Fibroblast of skin of back (primary cell): ENCODE results near the gene KCNS1.

Source experiments
- DNase-seq: peaks from one replicate; pipeline ENCODE4 v3.0.0-alpha.2; 2013

KCNS1 gene

DNA sequence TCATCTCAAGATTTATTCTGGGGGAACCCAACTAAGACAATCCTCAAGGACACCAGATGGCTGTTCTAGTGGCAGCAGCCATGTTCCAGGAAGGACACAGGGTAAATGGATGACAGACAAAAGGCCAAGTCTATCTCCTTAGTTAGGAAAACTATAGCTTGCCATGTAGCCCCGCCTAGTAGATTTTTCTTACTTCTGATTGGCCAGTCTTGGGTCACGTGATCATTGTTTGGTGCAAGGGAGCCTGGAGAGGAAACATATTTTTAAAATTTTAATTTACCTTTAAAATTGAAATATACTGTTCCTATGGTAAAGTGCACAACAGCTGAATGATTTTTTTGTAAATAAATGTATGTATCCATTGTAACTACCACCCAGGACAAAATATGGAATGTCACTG, 4.4 kb upstream of the KCNS1 start:
- DNase-seq, result no peak

DNA sequence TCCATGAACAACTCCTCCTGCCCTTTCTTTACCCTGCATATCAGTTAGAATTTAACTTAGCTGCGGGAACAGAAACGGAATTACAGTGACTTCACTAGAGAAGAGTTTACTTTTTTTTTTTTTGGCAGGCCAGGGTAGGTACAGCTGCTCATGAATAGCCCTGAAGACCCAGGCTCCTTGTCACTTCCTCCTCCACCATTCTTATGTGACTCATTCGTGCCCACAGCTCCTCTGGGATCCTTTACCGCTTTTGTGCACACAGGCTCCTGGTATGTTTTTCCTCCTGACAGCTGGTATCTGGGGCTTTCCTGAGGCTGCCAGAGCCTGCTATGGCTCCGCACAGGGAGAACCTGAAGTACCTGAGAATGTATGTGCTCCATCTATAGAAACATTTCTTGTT, 3.9 kb upstream of the KCNS1 start:
- peak; percentile 94 for DNase-seq

DNA sequence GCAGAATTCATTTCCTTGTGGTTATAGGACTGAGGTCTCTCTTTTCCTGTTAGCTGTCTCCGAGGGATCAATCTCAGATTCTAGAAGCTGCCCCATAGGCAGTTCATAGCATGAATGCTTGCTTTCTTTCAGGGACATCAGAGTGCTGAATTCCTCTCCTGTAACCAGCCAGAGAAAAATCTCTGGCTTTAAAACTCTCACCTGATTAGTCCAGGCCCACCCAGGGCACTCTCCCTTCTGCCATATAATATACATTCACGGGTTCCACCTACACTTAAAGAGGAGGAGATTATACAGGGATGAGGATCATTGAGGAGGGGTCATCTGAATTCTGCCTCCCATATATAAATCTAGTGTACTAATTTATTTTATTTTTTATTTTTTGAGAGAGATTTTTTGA, 2.1 kb upstream of the KCNS1 start:
- no peak for DNase-seq

DNA sequence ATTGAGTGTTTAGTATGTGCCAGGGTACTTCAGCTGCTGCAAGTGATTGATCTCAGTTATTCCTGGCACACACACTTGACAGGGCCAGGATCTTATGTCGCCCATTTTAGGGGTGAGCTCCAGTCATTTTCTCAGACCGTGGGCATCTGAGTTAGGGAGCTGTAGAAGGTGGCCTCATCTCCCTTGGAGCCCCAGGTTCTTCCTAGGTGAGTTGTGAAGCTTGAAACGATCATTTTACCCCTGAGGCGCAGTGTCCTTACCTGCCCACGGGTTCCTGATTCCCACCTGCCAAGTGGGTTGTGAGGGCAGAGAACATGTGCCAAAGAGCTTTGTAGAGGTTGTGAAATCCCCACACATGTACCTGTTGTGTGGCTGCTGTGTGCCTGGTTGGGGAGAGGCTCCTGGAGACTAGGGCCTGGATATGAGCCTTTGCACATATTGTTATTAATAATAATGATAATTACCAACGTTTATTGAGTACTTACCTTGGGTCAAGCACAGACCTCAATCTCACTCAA, 465 bp upstream of the KCNS1 start:
- DNase-seq, result no peak

DNA sequence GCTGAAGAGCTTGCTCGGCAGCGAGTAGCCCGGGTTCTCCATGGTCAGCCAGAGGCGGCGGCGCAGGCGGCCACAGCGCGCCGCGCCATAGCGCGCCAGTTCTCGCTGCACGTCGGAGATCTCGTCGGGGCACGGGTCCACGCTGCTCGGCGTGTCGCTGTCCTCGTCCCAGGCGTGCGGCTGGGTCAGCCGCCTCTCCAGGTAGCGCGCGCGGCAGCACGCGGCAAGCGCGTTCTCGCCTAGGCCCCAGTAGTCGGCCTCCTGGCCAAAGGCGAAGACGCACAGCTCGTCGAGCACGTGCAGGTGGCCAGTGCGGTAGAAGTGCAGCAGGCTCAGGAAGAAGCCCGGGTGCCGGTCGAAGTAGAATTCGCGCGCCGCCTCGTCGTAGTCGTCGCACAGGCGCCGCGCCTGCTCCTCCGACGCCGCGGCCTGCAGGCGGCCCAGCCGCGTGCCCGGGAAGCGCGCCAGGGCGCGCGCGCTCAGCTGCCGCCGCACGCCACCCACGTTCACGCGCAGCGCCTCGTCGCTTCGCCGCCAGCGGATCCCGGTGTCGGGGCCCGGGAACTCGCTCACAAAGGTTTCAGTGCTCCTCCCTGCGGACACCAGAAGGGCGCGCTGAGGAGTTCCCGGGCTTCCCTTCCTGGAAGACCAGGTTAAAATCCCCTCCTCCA, 2.7 kb downstream of the KCNS1 start:
- DNase-seq, result peak; percentile 44

DNA sequence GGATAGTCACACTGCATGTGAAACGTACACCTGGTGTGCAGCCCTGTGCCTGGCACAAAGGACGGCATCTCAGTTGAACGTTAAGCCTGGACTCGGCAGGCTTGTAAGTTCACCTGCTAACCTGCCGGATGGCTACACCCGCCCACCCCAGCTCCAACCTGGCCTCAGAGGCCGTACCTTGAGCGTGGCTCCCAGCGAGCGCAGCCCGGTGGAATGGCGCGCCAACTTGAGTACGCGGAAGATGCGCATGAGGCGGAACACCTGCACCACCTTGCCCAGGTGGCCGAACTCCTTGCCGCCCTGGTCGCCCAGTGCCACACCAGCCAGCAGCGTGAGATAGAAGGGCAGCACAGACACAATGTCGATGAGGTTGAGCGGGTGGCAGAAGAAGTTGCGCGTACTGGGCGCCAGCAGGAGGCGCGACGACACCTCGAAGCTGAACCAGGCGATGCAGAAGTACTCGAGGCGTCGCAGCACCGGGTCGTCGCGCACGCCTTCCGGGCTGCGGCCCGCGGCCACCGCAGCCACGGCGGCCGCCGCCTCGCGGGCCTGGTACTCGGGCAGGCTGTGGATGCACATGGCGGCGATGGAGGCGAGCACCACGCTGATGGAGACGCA, 3.3 kb downstream of the KCNS1 start:
- DNase-seq, result peak; percentile 47

DNA sequence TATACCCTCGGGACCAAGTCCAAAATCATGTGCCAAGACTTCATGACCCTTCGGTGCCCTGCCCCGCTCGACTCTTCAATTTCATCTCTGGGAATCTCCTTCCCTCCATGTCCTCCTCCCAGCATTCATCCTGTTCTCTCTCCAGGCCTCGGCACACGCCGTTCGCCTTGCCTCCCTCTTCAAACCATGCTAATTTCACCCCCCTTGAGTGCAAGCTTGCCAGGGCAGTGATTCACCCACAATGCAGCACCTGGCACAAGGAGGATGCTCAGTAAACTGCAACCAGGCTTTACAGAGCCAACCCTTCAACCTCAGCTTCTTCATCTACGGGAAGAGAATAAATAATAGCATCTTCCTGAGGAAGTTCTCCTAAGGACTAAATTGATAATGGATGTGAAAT, 4.1 kb downstream of the KCNS1 start:
- DNase-seq, result no peak

DNA sequence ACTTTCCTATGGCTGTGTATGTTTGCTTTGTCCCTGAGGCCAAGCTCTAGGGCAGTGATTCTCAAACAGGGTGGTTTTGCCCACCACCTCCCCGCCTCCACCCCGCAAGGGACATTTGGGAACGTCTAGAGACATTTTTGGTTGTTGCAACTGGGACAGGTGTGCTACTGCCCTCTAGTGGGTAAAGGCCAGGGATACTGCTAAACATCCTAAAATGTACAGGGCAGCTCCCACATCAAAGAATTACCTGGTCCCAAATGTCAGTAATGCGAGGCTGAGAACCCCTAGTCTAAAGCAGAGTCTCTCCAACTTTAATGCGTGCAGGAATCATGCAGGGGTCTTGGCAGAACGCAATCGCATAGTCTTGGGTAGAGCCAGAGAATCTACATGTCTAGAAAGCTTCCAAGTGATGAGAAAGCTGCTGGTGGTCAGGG, 5.1 kb downstream of the KCNS1 start:
- DNase-seq, result peak; percentile 68

DNA sequence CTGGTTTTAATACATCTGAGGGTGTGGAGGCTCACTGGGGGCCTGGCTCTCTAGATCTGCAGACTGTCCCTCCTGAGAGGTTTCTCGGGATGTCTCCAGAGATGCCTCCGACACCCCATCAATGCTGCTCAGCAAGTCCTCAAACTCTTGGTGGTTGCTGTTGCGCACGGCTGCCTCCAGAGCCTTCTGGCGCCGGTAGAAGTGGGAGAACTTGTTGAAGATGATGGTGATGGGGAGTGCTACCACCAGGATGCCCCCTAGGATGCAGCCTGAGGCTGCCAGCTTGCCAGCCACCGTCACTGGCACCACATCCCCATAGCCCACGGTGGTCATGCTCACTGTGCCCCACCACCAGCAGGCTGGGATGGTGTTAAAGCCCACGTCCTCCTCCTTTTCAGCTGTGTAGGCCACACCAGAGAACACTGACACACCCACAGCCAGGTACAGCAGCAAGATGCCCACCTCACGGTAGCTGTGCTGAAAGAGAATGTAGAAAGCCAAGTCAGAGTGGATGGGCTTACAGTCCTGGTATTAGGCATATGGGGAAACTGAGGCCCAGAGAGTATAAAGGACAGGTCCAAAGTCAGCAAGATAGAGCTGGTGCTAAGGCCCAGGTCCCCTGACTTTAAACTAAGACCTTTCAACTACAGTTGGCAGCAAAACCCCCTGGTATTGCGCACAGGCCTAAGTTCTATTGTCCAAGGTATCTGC, 5.9 kb downstream of the KCNS1 start:
- no peak for DNase-seq

DNA sequence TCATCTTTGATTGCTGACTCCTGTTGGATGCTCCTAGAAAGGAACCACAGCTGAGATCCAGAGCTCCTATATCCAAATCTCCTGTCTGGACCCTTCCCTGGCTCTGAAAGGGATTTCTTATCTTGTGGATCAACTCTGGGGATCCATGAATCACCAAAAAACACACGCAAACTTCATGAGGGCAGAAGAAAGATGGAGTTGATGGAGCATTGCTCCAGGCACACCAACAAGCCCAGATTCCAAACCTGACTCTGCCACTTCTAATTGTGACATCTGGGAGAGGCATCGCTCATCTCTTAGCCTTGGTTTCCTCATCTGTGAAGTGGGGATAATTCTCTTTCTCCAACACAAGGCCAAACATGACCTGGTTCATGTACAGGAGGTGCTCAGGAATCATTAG, 6.7 kb downstream of the KCNS1 start:
- no peak for DNase-seq

DNA sequence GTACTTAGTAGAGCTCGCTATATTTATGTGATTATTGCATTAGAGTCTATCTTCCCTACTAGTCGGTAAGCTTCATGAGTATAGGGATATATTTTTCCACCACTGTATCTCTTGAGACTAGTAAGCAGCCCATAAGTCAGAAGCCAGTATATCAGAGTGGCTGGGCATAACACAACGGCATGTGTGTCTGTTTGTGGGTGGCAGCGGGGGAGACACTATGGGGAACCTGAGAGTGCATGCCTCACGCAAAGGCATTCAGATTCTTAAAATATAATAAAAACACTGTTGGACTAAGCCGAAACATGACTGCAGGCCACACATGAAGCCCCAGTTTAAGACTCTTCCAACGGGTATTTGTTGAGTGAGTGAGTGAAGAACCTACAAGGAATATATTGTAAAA, 8.0 kb downstream of the KCNS1 start:
- DNase-seq, result peak; percentile 44

DNA sequence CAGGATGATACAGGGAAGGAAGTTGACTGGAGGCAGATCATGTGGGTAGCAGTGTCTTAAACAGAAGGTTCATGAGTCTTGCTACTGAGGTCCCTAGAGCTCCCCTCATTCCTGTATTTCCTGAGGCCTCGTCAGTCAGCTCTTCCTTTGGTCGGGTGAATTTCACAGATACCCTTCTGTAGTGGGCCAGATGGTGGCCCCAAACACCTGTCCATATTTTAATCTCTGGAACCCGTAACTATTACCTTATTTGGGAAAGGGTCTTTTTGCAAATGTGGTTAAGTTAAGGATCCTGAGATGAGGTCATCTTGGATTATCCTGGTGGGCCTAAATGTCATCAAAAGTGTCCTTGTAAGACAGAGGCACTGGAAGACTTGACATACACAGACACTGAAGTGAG, 9.6 kb downstream of the KCNS1 start:
- no peak for DNase-seq

DNA sequence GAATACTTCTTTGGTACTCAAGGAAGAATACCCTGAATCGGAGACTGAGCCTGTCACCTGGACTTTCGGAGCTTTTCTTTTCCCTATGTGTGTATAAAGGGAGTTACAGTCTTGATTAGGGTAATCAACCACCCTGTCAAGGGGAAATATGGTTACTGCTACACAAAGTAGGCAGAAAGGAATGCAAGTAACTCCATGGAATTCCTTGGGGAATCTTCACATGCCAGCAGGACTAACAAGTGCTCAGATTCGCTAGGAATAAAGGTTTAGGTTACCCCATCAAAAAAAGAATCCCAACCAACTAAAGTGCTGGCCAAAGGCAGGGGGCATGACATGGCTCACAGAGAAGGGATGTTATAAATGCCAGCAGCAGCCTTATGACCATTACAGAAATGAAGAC, 10.4 kb downstream of the KCNS1 start:
- DNase-seq, result peak; percentile 83

DNA sequence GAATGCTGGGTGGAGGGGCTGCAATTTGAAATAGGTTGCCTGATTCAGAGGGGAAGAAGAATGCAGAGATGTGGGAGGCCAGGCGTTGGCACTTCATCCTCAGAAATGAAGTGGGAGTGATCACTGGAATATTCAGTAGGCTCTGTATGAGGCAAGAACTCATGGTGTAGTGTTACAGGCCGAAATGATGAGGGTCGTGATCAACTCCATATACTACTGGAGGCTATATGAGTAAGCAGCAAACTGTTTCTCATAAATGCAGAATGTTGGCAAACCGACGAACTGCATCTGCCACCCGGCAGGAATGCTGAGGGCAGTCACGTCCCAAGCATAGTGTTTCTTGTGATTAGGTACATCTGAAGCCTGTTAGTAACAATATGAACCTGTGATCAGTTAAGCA, 12.7 kb downstream of the KCNS1 start:
- peak; percentile 96 for DNase-seq

DNA sequence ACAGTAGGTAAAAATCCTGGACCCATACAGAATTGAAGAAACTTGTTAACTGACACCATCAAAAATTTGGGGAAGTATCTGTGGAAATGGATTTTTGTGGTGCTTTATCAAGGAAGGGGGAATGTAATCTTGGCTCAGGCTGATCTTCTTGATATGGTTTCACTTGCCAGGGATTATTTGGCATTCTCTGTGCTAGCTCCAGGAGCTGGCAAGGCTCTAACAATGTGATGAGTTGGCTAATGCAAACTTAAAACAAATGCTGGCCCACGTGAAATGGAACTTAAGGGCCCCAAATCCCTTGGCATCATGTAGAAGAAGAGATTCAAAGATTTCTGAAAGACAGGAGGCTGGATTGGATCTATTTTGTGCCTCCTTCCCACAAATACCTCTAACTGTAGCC, 13.1 kb downstream of the KCNS1 start:
- DNase-seq, result no peak

DNA sequence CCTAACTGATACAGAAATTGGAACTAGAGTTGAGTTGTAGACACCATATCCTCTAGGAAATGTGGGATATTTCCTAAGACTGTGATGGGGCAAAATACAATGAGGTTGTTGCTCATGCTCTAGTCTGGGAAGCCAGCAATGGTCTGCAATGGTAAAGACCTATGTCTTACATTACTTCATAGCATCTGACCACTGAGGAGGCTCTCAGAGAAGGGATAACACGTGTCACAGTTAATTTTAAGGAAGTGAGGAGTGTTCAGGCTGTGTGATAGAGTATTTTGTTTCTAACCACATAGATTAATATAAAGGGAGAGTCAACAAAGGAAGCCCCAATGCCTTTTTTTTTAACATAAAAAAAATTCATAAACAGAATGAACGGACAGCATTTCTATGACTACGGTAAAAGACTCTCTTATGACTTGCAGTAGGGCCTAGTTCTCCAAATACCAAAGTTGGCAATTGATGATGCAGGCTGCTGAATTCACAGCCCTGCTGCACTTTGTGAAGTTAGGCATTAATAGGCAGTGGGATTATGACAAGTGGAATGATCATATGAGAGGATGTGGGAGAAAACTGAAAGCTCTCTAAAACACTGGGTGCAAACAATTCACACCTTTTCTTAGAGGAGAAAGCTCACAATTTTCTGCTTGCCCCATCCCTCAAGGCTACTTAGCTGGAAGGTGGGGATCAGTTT, 13.7 kb downstream of the KCNS1 start:
- no peak for DNase-seq

DNA sequence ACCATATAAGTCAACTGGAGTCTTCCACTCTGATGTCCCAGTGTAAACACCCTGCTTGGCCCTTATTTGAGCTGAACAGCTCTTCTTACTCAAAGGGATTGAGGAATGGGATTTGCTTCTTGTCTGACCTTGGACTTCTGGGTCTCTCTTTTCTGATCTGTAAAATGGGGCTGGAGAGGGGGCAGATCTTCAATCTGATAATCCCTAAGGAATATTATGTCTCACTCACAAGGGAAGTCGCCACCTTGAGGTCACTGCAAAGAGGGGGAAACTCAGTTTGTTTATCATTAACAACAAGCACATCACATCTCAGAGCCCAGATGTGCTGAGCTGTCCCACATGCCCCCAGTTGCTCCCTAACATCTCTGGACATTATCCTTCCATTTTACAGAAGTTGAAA, 15.1 kb downstream of the KCNS1 start:
- DNase-seq, result no peak

DNA sequence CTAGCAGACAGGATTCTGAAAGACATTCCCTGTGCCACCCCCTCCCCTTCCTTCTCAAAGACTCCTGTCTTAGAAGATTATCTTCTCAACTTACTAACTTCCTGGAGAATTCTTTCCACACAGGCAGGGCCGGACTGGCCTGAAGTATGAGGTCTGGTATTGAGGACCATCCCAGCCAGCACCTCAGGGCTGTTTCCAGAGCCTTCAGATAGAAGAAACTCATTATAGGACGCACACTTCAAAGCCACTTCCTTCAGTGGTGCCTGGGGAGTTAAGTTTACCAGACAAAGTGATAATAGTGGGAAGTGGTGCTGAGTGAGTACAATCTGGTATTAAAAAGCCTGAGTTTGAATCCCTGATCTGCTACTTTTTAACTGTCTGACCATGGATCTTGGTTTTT, 15.6 kb downstream of the KCNS1 start:
- DNase-seq, result no peak

DNA sequence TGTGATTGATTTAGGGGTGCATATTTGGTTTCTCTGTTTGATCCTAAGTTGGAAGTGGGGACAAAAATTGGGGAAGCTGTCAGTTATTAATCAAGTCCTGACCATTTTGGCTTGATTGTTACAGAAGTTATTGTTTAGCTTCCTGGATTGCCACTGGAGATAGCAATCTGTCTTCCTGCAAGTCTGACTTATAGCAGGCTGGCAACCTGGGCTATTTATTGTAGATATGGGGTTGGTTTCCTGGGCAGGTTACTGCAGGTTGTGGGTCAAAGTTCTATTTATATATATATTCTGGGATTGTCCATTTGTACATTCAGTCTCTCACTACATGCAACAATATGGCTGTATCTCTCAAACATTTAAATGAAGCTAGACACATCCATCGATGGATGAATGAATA, 17.8 kb downstream of the KCNS1 start:
- DNase-seq, result no peak

DNA sequence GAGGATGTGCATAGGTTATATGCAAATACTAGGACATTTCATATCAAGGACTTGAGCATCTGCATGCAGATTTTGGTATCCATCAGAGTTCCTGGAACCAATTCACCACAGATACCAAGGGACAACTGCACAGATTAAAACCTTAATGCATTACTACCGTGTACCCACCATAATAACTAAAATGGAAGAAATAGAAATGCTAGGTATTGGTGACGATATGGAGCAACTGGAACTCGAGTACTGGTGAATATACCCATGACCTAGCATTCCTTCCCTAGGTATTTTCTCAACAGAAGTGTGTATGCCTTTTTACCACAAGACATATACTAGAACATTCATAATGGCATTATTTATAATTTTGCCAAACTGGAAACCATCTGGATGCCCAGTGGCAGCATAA, 18.5 kb downstream of the KCNS1 start:
- no peak for DNase-seq

DNA sequence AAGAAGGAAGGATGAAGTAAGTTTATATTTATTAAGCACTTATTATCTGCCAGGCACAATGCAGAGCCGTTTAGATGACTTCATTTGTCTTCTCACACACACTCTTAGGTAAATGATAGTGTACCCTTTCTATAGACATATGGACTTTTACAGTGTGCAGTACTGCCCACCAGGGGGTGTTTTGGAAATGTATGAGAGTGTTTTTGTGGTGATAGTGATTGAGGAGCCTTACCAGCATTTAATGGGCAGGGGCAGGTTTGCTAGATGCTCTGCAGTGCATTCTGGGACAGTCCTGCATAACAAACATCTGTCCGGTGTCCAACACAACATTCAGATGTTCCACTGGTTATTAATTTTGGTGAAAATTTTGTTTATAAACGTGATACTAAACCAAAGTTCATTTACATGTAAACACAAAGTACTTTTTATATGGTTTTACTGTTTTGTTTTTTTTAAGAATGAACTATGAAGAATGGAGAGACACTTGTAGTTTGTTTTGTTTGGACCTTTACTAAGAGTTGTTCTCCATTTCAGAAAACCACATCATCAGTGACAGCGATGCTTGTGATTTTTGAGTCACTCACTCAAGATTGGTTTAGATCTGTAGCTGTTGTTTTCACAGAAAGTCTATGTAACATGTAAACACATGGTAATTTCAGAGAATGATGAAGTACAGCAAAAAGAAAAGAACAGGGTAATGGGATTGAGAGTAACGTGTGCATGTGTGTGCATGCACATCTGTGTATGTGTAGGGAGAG, 19.9 kb downstream of the KCNS1 start:
- peak; percentile 45 for DNase-seq

DNA sequence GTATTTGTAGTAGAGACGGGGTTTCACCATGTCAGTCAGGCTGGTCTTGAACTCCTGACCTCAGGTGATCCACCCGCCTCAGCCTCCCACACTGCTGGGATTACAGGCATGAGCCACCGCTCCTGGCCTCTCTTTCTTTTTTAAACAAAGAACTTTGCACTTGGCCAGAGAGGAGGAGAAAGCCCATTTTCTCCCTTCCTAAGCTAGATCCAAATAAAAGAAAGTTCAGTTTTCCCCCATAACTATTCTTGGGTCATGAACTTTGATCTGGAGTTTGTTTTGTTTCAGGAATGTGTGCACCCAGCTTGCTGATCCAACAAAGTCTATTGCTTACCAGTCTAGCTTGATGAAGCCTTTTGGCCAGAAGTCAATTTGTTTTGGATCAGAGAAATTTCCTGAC, 23.4 kb downstream of the KCNS1 start:
- DNase-seq, result no peak

DNA sequence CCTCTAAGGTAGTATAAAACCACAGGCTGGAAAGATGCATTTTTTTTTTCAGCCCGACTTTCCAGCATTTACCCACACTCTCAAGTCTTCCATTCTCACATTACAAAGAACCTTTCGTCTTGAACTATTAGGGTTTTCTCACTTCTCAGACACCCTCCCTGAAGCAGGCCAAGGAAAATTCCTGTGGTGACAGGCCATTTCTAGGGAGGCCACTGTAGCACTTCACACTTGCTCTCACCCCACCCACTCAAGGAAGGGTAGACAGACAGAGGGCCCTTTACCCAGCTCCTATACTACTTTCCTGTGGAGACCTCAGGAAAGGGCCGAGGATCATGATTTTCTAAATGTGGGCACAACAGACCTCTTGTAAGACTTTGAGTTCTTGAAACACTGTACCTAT, 27.7 kb downstream of the KCNS1 start:
- no peak for DNase-seq
